ENCODE measurements around the gene ALG9.

Gene ALG9

DNA sequence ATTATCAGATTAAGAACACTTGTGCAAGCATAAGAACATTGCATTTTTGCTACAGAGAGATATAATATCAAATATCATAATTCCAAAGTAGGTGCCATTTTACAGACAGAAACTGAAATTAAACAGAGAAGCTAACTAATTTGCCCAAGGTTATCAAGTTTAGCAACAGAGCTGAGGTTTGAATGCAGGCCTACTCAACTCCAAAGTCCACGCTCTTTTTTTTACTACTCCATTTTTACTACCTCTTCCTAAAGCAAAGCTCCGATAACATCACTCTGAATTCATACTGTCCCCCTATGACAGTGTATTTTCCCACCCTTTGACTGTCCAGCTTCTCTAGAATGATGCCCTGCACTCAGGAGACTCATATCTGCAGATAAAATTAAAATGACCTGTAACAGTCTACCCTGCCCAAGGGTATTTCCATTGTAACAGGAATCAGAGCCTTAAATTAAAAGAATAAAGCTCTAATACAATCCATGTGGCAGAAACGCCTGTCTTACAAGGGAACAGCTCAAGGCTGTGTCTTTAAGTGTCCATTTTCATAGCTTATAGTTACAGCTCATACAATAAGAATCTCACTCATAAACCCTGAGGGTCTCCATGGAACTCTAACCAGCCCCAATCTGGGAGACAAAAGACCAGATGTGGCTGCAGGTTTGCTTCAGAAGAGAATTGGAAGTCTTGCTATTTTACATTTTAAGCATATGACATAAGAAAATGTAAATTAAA is 36.8 kb downstream of the ALG9 start:
- no peak for DNase-seq

DNA sequence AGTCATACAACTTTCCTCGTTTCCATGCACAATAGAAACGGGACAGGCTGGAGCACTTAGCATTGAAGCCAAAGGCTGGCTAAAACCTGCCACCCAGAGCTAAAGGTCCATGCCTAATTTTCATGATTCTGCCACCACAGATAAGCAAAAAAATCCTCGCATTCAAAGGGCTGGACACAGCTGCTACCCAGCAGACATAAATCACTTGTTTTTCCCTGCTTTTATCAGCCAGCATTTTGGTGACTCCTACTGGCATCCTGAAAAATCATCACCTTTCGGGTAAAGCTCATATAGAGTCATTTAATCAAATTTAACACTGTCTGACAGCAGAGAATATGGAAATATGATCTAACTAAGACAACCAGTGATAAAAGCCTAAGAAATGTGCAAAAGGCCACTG is 37.9 kb downstream of the ALG9 start:
- no peak for DNase-seq

DNA sequence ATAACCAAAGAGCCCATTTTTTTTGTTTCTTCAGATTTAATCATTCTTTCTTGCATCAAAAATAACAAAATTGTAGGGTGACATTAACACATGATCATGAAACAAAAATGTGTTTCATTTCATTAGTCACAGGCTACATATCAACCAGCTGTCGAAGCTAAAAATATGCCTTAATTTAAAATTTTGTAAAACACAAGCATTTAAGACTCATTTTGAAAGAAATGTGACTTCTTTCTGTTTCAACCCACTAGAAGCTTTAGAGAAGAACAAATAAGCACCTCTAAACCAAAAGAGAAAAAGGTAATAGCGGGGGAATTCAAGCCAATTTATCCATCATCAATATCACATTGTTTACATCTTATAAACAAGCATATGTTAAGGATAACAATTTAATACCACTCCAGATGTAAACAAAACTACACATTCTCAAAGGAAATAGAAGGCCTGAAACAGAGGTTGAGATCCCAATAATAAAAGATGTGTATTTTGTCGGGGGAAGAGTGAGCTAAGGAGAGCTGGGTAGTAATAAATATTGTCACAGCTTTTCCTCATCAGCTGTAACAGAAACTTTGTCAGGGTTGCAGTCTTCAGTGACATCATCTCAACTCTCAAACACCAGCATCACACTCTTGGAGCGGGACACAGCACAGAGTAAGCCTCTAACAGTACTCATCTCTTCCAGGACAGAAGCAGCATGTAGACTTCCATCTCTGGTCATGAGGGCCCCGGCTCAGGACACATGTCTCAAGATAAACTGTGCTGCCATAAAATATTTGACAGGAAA is 42.0 kb downstream of the ALG9 start:
- no peak for DNase-seq

DNA sequence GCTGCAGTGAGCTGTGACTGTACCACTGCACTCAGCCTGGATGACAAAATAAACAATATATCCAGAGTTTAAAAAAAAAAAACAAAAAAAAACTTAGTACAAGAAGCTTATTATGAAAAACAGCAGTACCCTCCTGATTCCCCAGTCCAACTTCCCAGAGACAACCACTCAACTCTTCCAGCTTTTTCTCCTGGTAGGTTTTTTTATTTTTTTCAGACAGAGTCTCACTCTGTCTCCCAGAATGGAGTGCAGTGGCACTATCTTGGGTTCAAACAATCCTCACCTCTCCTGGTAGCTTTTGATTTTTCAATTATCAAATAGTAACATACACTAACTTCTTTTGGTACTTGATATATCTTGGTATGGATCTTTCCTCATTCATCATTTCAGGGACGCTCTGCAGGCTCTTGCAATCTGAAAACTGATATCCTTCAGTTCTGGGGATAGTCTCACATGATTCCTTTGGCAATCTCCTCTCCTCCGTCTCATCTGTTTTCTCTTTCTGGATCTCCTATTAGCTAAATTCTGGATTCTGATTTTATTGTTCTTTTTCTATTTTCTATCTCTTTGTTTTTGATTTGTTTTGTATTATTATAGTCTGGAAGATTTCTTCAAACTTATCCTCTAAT is 44.9 kb downstream of the ALG9 start:
- DNase-seq: no peak

DNA sequence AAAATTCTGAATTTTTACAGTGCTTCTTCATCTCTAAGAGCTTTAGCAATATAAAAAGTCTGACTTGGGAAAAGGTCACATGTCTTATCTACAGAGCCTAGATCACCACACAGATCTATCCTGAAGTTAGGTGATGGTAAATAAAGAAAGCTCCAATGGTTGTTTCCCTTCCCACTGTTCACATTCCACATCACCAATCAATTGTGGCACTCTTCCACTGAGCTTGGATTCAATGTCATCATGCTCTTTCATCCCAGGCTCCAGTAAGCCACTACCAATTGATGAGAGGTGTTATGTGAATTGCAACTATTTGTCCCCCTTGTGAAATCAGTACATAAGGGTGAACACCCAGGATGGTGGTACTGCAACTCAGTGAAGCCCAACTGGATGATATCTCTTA is 47.8 kb downstream of the ALG9 start:
- no peak for DNase-seq

DNA sequence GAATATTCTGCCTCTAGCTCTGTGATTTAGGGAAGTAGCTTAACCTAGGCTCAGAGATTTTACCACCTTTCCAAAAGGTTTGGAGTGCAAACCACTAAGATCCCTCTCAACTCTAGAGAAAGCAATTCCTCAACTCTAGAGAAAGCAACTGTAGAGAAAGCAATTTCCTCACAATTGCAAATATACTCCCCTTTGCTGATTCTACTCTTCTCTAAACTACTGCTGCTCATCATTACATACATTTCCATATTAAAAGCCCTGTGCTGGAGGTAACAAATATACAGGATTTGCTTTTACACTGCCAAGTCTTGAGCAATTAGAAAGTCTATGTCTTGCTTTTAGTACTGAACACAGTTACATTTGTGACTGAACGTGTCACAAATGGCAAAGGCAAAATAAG is 48.2 kb downstream of the ALG9 start:
- no peak for DNase-seq

DNA sequence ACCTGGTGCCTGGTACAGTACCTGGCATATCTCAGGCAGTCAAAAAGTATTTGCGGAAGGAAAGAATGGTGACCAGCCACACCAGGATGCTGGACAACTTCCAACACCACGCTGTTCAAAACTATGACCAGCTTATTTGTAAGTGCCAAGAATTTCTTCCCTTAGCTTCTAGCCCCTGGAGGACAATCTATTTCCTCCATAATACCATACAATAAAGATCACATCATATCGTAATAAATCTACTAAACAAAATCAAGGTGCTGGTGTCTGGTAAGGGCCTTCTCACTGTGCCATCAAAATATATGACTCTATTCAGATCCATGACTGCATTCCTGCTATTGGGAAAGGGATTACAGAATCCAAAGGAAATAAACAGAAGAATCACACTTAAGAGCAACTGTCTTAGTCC is 51.5 kb downstream of the ALG9 start:
- DNase-seq: no peak

DNA sequence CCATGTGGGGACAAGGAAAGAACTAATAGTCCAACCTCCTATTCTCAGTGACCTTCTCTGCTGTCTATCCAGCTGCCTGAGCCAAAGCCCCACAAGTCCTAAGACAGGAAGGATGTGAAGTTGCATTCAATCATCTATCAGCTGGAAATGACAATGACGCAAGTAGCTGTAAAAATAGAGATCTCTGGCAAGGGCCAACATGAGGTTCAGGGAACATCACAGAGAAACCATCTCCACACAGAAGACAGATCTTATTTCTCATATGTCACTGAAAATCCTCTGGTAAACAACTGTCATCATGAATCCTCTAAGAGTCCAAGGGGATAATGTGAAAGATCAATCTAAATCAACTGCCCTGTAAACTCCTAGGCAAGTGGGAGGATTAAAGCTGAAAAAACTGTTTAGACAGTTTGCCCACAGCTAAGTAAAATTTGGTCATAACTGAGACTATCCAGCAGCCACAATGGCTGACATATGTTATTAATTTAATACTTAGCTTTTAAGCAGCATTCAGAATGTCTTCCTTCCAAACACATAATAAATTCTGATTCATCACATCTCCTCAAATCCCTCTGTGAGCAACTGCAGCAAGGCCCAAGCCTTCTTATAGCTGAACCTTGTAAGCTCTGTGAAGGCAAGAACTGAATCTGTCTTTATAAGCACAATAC is 52.1 kb downstream of the ALG9 start:
- DNase-seq: no peak

DNA sequence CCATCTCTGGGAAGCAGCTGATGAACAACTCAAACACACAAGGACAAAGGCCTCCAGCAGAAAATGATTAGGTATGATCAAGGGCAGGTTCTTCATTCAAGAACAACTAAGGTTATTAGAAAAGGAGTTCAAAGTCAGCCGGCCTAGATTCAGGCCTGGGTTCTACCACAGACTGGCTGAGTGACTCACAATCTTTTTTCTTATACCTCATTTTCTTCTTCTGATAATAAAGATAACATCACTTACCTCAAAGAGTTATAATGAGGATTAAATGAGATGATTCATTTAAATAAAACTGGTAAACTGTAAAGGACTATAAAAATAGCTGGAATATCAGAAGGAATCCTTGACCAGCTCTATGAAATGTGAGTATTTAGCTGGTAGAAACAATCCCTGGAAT is 55.9 kb downstream of the ALG9 start:
- no peak for DNase-seq

DNA sequence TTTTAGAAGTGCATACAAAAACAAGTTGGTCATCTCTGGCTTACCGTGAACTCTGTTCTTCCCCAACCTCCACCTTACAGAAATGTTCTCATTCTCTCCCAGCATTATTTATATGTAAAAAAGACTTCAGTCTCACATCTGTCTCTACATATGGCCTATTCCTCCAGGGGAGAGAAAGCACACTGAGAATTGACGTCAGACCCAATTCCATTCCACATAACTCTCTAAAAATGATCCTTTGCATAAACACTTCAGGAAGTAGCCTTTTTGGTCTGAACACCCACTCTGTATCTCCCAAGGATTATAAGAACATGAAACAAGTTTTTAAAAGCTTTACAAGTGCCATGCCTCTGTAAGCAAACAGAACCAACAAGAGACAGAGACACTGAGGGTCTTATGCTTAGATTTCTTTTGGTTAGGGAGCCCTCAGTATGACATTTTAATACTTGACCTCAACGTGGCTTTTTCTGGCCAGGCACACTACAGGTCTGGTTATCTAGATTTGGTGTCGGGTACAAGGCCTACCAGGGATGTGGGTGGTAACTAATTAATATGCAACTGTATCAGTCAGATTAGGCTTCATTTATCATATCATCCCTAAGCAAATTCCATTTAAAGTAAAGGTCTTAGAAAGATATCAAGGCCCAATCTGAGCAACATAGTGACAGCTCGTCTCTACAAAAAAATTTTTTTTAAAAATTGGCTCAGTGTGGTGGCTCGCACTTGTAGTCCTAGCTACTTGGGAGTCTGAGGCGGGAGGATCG is 56.6 kb downstream of the ALG9 start:
- DNase-seq: no peak

DNA sequence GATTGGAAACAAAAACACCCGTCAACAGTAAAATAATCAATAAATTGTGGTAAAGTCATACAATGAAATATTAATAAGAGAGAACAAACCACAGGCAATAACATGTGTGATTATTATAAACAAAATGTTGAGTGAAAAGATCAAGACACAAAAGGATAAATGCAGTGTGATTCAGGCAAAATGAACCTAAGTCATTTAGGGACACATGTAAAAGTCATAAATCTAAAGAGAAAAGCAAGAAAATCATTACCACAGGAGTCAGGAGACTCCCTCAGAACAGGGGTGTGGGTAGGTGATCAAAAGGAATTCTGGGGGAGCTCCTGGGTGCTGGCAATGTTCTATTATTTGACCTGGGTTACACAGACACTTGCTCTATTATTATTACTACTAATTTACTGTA is 57.3 kb downstream of the ALG9 start:
- DNase-seq: no peak

DNA sequence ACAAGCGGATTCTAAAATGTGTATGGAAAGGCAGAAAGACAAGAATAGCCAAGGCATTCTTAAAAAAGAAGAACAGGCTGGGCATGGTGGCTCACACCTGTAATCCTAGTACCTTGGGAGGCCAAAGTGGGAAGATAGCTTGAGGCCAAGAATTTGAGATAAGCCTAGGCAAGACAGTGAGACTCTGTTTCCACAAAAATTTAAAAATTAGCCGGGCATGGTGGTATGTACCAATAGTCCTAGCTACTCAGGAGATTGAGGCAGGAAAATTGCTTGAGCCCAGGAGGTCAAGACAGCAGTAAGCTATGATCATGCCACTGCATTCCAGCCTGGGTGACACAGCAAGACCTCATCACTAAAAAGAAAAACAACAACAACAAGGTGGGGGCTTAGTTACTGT is 59.2 kb downstream of the ALG9 start:
- no peak for DNase-seq

DNA sequence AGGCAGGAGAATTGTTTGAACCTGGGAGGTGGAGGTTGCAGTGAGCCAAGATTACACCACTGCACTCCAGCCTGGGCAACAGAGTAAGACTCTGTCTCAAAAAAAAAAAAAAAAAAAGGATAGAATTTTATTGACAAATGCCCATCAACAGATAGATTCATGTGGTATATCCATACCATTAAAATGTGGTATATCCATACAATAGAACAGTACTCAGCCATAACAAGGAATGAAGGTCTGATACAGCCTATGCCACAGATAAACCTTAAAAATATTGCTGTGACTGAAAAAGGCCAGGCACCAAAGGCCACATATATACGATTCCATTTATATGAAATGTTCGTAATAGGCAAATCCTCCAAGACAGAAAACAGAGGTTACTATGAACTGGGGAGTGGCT is 59.9 kb downstream of the ALG9 start:
- no peak for DNase-seq

DNA sequence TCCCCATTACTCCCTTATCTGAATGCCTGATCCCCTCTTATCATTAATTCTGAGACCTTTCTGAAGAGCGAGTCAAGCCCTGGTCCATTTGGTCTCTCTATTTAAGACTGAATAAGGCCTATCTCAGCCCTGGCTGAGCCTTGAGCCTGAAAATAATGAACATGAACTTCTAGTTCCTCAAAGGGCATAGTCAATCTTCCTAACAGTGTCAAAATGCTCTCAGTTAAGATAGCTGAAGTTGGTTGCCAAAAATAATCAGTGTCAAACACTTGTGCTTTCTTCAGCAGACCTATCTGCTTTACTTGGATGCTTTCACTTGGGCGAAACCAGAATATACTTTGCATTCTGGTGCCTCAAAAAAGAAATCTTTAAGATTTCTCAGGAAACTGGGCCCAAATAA is 62.5 kb downstream of the ALG9 start:
- DNase-seq: no peak

DNA sequence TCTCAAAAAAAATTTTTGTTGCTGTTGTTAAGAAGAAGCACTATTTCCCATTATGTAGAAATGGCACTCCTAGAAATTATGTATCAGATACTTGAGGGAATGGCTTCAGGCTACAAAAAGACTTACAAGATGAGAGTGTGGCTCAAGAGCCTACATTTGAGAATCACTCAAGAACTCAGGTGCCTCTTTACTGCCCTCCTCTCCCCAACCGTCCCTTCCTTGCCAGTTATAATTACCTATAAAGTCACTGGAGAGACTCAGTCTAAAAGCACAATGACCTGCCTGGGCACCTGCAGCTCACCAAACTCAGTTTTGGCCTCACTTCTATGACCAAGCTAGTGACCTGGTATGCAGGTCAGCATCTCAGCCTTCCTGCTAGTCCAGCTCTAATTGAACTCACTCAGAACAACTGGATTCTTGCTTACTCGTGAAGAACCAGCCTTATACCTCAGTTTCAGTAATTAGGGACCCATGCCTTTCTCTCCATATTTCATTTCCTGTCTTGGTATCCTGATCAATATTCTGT is 63.3 kb downstream of the ALG9 start:
- DNase-seq: no peak

DNA sequence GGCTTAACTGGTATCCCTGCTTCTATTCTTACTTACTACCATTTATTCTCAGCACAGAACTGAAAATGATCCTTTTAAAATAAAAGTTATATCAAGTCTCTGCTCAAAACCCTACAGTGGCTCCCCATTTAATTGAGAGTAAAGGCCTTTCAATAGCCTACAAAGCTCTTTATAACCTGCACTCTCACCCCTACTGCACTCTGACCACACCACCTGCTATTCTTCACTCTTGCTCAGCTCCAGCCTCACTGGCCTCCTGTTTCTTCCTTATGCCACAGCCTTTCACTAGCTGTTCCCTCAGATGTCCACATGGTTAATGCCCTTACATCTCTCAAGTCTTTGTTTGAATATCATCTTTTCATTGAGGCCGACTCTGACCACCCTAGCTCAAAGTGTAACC is 64.3 kb downstream of the ALG9 start:
- DNase-seq: no peak

DNA sequence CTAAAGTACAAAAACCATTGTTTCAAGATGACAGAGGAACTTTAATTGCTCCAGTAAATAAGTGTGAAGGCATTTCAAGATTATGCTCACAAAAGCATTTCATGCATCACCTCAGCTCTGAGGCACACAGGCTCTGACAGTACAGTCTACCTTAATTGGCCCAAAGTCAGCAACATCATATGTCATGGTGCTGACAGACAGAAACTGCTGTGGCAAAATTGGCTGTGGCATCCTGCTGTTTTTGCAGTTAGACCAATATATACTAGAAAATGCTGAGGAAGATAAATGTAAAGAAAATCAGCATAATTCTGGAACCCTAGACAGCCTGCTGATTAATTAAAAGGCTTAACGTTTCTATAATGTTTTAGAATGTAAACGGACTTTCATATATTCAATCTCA is 70.2 kb downstream of the ALG9 start:
- no peak for DNase-seq

DNA sequence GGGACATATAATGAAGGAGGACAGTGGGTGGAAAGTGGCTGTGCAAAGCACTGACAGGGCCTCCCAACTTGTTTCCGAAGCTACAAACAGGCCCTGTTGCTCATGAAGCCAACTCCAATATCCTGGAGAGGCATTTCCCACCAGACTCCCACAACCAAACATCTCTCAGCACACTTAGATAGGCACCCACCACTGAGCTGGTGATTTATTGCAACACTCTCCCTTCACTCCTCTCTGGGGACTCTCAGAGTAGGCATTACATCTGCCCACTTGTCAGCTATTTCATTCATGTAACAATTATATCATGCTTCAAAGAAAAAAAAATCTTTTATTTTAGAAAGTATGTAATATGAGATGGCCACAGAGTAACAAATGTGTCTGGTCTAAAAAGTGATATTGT is 73.1 kb downstream of the ALG9 start:
- no peak for DNase-seq

DNA sequence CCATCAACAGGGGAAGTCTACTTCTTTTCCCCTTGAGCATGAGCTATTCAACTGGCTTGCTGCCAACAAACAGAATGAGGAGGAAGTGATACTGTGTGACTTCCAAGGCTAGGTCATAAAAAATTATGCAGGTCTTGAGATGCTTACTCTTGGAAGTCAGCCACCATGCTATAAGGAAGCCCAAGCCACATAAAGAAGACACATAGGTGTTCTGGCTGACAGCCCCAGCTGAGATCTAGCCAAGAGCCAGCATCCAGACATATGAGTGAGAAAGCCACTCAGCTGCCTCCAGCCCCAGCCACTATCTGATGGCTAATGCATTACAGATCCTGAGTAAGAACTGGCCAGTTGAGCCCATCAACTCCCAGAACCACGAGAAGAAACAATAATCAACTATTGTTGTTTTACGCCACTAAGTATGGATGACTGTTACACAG is 74.2 kb downstream of the ALG9 start:
- no peak for DNase-seq

DNA sequence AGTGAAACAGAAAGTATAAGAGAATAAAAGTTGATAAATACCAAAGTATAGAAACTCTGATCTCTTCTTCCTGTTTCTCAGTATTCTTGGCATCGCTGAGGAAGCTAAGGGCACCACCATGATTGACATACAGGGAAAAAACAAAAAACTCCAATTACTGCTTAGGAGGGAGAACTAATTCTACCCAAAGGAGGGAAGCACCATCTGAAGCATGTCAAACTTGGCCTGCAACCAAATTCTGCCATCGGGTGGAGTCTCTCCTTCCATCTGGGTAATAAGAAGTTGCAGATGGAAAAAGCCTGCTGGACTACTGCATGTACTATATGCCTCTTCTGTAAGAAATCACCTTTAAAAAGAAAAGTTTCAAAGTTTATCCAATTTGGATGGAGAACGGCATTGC is 74.7 kb downstream of the ALG9 start:
- DNase-seq: no peak

DNA sequence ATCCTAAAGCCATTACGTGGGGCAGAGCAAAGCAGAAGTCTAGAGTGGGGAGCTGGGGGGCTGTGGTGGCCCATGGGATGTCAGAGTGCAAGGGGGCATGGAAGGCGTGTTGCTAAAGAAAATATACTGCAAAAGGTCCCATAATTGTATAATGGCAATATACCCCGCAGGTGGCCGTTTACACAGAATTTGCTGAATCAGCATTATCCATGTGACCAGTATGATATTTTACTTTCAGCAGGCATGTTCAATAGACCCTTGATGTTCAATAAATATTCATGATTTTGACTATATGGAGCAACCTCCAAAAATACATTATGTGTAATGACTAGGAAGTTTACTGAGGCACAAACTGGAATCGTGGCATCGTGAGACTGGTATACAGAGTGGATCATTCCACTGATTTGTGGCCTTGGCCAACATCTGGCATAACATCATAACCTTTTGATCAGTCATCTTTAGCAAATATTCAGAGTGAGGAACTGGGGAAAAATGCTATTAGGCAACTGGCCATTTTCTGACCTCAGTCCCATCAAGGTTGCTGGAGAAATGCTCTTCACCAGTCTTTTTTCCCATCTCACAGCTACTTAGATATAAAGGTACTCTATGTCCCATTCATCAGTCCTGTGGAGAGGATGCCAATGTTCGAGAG is 75.9 kb downstream of the ALG9 start:
- DNase-seq: no peak

DNA sequence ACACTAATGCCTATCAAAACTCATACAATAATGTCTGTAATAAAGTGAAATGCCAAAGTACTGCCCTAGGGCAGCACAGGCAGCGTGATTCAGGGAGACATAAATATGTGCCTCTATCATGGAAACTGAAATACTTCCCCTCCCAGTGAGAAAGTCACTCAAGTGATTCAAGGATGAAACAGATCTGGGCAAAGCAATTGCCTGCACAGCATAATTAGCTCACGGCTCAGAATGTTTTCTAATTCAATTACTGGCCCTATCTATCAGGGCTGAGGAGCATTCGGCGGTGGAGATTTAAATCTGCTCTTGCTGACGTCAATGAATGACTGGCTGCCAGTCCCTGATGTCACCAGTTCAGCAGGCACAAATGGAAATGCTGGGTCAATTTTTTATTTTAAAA is 77.5 kb downstream of the ALG9 start:
- no peak for DNase-seq

All from activated CD4-positive, CD25-positive, alpha-beta regulatory T cell (primary cell).